ENCODE results near the gene ABHD1.

GRCh38 chr2:27095745-27096651 lies 27.6 kb upstream of the ABHD1 start:
- no peak for TF ChIP-seq CTCF (IDR thresholded peaks at IDR 0.05)
- TF ChIP-seq POLR2A (IDR thresholded peaks at IDR 0.05): no peak
